ENCODE measurements around the gene CIBAR2. TPM values are rescaled to one million over a fixed set of nuclear protein-coding genes. Genes with fewer than 3 reads are reported as not detected.

The CIBAR2 gene
- total and polyA plus RNA-seq, 9 of the 15 experiments (the other 6 are each of a cell fraction or from before 2014, with no cell fraction given), result not detected

DNA sequence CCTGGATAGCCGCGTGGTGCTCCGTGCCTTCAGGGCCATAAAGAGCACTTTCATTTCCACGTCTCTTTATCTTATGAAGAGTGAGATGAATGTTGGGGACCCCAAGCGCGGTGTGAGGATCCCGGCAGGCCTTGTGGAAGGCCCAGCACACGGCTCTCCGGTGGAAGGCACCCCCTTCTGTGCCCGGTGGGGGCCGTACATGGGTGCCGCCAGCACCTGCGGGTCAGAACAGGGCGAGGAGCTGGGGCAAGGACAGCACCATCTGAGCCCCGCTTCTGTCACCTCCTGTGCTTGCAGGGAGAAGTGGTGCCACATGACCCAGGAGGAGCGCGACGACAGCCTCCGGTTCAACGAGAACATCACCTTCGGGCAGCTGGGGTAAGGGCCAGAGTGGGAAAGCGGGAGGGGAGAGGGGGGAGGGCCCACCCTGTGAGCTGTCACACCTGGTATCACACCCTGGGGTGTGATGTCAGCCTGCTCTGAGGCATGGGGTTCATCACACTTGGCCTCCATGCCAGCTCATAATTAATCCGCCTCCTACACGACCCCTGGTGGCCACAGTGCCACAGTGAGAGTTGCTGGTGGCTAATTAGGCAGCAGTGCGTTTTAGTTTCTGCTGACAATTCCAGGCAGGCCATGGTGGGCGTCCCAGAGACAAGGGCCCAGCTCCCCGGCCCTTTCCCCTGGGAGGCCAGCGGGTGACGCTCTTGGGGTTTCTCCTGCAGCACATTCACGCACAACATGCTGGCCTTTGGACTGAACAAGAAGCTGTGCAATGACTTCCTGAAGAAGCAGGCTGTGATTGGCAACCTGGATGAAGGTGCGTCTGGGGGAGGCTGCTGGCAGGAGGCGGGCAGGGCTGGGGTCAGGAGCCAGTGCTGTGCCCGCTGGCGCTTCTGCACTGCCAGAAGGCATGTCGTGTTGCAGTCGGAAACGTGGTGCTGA, 25.7 kb downstream of the CIBAR2 start (continued):
- TF ChIP-seq HDAC1 (IDR thresholded peaks at IDR 0.05) (no peak), RAD21 (CRISPR knock-in tag; conservative IDR thresholded peaks at IDR 0.05 in 1 of 2, IDR thresholded peaks at IDR 0.05 in 1 of 2) (peak; percentile 77 to 91), ZNF778 (CRISPR knock-in tag; IDR thresholded peaks at IDR 0.05) (no peak), ZNF583 (CRISPR knock-in tag; IDR thresholded peaks at IDR 0.05) (no peak), HDGF (IDR thresholded peaks at IDR 0.05) (no peak), ZNF586 (CRISPR knock-in tag; conservative IDR thresholded peaks at IDR 0.05) (no peak), CREM (IDR thresholded peaks at IDR 0.05; ENCODE audit: low read depth) (no peak), RB1 (IDR thresholded peaks at IDR 0.05; ENCODE audit: low read depth) (peak; percentile 52; the same call in 1 of the 2 replicates), ZNF830 (CRISPR knock-in tag; IDR thresholded peaks at IDR 0.05) (no peak), ZC3H4 (CRISPR knock-in tag; IDR thresholded peaks at IDR 0.05; ENCODE audit: borderline replicate concordance) (peak; percentile 74; the same call in 1 of the 2 replicates), L3MBTL2 (IDR thresholded peaks at IDR 0.05) (0 out of 2 replicates have a peak, but pooled peaks have one; percentile 10), SMAD4 (CRISPR knock-in tag; conservative IDR thresholded peaks at IDR 0.05) (no peak), CBFA2T3 (IDR thresholded peaks at IDR 0.05) (no peak), KHSRP (IDR thresholded peaks at IDR 0.05) (no peak), ZEB2 (IDR thresholded peaks at IDR 0.05) (no peak), CC2D1A (IDR thresholded peaks at IDR 0.05) (peak; percentile 51; the same call in 1 of the 2 replicates), POLR2H (tag; IDR thresholded peaks at IDR 0.05; ENCODE audit: low read depth) (no peak), NR4A1 (CRISPR knock-in tag; IDR thresholded peaks at IDR 0.05) (no peak), NR4A1 (tag; IDR thresholded peaks at IDR 0.05) (no peak), DACH1 (IDR thresholded peaks at IDR 0.05; ENCODE audit: partially characterized antibody) (peak; percentile 13), U2AF2 (optimal IDR thresholded peaks at IDR 0.05; ENCODE audit: low read depth, low read length) (no peak), JUN (IDR thresholded peaks at IDR 0.05; ENCODE audit: borderline replicate concordance, low read depth, low read length) (no peak), JUN (CRISPR knock-in tag; IDR thresholded peaks at IDR 0.05; ENCODE audit: borderline replicate concordance) (no peak), TAF15 (IDR thresholded peaks at IDR 0.05; ENCODE audit: low read depth, low read length) (no peak), RHOXF2B (CRISPR knock-in tag; conservative IDR thresholded peaks at IDR 0.05) (no peak), MCM2 (IDR thresholded peaks at IDR 0.05; ENCODE audit: low read depth) (no peak), MCM3 (IDR thresholded peaks at IDR 0.05) (no peak)
- TF ChIP-seq, protein P1, sequence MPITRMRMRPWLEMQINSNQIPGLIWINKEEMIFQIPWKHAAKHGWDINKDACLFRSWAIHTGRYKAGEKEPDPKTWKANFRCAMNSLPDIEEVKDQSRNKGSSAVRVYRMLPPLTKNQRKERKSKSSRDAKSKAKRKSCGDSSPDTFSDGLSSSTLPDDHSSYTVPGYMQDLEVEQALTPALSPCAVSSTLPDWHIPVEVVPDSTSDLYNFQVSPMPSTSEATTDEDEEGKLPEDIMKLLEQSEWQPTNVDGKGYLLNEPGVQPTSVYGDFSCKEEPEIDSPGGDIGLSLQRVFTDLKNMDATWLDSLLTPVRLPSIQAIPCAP (CRISPR knock-in tag; IDR thresholded peaks at IDR 0.05; ENCODE audit: borderline replicate concordance), result no peak
- TF ChIP-seq, protein P2, sequence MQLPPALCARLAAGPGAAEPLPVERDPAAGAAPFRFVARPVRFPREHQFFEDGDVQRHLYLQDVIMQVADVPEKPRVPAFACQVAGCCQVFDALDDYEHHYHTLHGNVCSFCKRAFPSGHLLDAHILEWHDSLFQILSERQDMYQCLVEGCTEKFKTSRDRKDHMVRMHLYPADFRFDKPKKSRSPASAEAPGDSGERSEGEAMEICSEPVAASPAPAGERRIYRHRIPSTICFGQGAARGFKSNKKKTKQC (CRISPR knock-in tag; IDR thresholded peaks at IDR 0.05), result no peak
- TF ChIP-seq, protein P3, sequence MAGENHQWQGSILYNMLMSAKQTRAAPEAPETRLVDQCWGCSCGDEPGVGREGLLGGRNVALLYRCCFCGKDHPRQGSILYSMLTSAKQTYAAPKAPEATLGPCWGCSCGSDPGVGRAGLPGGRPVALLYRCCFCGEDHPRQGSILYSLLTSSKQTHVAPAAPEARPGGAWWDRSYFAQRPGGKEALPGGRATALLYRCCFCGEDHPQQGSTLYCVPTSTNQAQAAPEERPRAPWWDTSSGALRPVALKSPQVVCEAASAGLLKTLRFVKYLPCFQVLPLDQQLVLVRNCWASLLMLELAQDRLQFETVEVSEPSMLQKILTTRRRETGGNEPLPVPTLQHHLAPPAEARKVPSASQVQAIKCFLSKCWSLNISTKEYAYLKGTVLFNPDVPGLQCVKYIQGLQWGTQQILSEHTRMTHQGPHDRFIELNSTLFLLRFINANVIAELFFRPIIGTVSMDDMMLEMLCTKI (IDR thresholded peaks at IDR 0.05; ENCODE audit: partially characterized antibody), result no peak

Data from K562 (cell line).